DOHH2 (cell line): Measurements from ENCODE around the gene CCNG1.

ENCODE experiments used
- EZH2phosphoT487 ChIP-seq: fragments of 200-600 bp; sonication (generic); IDR thresholded peaks from 2 replicates; pipeline ENCODE4 v1.6.1; 2017; ENCODE audit warnings: borderline replicate concordance, mild to moderate bottlenecking, antibody characterized with exemption, low read length, moderate library complexity, mixed read lengths
- TF ChIP-seq, protein P1 (sequence below): fragments of 200-600 bp; sonication (generic); IDR thresholded peaks from one replicate; pipeline ENCODE4 v1.5.1; 2014; ENCODE audit warnings: antibody characterized with exemption, mild to moderate bottlenecking, low read depth, low read length; ENCODE audit not compliant: poor library complexity, severe bottlenecking

DNA sequence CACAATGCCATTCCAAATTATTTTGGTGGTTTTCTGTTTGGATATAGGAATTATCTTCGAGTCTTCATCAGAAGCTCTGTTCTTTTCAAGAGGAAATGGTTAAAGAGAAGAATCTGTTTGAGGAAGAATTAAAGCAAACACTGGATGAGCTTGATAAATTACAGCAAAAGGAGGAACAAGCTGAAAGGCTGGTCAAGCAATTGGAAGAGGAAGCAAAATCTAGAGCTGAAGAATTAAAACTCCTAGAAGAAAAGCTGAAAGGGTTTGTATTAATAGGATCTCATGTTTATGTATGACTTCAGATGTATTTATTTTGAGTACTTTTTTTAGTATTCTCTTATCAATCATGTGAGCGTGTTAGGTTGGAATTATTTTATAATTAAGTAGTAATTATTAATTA lies 38.0 kb downstream of the CCNG1 start:
- TF ChIP-seq, protein P1, sequence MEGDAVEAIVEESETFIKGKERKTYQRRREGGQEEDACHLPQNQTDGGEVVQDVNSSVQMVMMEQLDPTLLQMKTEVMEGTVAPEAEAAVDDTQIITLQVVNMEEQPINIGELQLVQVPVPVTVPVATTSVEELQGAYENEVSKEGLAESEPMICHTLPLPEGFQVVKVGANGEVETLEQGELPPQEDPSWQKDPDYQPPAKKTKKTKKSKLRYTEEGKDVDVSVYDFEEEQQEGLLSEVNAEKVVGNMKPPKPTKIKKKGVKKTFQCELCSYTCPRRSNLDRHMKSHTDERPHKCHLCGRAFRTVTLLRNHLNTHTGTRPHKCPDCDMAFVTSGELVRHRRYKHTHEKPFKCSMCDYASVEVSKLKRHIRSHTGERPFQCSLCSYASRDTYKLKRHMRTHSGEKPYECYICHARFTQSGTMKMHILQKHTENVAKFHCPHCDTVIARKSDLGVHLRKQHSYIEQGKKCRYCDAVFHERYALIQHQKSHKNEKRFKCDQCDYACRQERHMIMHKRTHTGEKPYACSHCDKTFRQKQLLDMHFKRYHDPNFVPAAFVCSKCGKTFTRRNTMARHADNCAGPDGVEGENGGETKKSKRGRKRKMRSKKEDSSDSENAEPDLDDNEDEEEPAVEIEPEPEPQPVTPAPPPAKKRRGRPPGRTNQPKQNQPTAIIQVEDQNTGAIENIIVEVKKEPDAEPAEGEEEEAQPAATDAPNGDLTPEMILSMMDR = no peak
- TF ChIP-seq EZH2phosphoT487 = no peak
